Astrocyte (in vitro differentiated cells and primary cell): ENCODE results near the gene ARID3C.

Experiments used
- EZH2 ChIP-seq: IDR thresholded peaks from 2 replicates; pipeline ENCODE4 v1.6.1; 2012; ENCODE audit warnings: mild to moderate bottlenecking, low read length, inconsistent platforms; ENCODE audit not compliant: insufficient read depth
- TF ChIP-seq, protein P1 (sequence below): IDR thresholded peaks from 2 replicates; pipeline ENCODE4 v1.5.1; 2011; ENCODE audit warnings: low read depth, mild to moderate bottlenecking, inconsistent platforms, low read length, moderate library complexity; ENCODE audit not compliant: insufficient read depth

DNA sequence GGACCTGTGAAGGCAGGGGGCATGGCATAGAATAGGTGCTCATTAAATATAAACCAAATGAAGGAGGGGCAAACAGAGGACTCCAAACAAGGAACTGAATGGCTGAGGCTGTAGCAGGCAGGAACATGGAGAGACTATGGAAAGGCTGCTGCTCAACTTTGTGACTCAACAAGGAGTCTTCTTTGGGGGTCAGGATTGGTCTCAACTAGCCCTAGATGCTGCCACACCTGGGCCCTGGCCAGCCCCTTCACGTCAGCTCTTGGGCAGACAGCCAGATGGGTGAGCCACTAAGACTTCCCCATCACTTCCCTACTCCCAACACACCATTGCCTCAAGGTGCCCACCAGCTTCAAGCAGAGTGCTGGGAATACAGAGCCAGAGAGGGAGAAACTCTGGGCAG lies 28.0 kb downstream of the ARID3C start:
- TF ChIP-seq, protein P1, sequence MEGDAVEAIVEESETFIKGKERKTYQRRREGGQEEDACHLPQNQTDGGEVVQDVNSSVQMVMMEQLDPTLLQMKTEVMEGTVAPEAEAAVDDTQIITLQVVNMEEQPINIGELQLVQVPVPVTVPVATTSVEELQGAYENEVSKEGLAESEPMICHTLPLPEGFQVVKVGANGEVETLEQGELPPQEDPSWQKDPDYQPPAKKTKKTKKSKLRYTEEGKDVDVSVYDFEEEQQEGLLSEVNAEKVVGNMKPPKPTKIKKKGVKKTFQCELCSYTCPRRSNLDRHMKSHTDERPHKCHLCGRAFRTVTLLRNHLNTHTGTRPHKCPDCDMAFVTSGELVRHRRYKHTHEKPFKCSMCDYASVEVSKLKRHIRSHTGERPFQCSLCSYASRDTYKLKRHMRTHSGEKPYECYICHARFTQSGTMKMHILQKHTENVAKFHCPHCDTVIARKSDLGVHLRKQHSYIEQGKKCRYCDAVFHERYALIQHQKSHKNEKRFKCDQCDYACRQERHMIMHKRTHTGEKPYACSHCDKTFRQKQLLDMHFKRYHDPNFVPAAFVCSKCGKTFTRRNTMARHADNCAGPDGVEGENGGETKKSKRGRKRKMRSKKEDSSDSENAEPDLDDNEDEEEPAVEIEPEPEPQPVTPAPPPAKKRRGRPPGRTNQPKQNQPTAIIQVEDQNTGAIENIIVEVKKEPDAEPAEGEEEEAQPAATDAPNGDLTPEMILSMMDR, result no peak
- no peak for TF ChIP-seq EZH2
